Breast epithelium (tissue), 3 donors: ENCODE results near the gene CHST10.

Experiments used
- CTCF ChIP-seq, 3 donors: fragments of 450-650 bp; IDR thresholded peaks; one replicate each; pipeline ENCODE4 v1.5.1; 2016 to 2017; ENCODE audit warnings: antibody characterized with exemption in 3 of 3, mild to moderate bottlenecking in 3 of 3, moderate library complexity in 3 of 3
- POLR2AphosphoS5 ChIP-seq, 3 donors: sonication (generic); formaldehyde crosslinking; IDR thresholded peaks; one replicate each; pipeline ENCODE4 v1.6.1; 2017; ENCODE audit warnings: antibody characterized with exemption in 3 of 3

GRCh38 chr2:100392715-100393114 is 24.8 kb downstream of the CHST10 start:
- TF ChIP-seq POLR2AphosphoS5 (IDR thresholded peaks at IDR 0.05): no peak
- no peak for TF ChIP-seq CTCF (IDR thresholded peaks at IDR 0.05)
